GM18867 (cell line): ENCODE measurements around the gene NTSR1.

Experiments
- ATAC-seq: cut with Tn5 transposase; IDR thresholded peaks from one replicate; pipeline ENCODE4 v1.9.1; 2021; ENCODE audit warnings: mild to moderate bottlenecking, moderate library complexity; ENCODE audit not compliant: unreplicated experiment

The NTSR1 gene

DNA sequence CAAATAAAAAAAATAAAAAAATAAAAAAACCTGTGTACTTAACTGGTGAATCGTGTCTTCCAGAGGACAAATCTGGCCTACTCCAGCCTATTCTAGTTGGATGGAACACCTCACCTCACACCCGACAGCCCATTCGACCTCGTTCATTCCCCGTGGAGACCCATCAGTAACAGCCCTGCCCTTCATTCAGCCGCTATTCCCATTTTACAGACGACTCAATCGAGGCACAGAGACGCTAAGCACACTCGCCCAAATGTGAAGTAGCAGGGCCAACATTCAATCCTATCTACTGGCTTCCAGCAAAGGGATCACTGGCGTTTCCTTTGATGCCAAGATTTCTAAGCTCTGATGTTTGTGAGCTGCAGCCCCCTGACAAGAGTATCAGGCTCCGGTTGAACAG, 1.8 kb upstream of the NTSR1 start:
- ATAC-seq = no peak

DNA sequence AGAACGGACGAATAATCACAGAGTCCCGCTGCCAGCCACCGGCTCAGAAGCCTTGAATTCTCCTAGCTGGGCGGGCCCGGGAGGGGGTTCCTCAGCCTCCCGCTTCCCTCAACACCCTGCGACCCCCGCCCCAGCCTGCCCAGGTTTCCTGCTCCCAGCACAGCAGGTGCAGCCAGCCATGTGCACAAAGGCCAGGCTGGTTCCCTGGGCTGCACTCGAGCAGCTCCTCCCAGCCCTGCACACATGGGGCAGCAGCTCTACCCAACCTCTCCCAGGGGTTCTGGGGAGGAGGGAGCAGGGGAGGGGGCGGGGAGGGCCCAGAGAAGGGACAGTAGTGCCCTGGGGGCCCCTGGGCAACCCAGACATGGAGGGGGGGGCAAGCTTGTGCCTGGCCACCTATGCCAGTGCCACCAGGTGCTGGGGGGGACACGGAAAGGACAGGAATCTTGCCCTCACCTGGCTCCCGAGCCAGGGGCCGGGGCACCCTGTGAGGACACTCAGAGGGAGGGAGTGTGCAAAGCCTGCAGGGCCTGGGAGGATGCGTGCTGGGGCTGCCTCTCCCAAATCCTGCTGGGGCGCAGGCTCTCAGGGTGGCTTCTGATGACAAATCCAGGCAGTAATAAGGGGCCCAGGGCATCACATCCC, 1.2 kb upstream of the NTSR1 start:
- no peak for ATAC-seq

DNA sequence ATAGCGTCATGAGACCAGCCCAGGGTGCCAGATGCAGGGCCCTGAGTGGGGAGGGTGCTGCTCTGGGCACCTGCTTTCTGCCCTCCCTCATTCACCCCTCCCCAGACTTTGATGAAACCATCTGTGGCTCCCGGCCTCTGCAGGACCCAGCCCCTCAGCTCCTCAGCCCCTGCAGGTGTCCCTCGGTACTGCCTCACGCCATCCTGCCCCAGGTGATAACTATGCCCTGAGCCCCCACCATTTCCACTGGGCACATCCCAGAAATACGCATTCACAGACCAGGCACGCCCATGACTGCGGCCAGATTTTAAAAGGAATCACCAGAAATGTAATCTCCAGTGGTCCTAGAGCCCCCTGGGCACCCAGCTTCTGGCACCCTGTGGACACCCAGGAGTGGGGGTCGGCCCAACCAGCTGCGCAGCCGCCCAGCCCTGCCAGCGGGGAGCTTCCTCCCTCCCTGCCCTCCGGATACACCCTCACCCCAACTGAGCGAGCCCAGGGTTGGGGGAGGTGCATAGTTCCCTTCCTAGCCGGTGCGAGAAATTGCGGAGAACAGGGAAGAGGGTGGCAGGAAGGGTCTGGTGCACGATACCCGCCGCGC, 615 bp upstream of the NTSR1 start:
- no peak for ATAC-seq

DNA sequence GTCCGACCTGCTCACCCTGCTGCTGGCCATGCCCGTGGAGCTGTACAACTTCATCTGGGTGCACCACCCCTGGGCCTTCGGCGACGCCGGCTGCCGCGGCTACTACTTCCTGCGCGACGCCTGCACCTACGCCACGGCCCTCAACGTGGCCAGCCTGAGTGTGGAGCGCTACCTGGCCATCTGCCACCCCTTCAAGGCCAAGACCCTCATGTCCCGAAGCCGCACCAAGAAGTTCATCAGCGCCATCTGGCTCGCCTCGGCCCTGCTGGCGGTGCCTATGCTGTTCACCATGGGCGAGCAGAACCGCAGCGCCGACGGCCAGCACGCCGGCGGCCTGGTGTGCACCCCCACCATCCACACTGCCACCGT, 885 bp downstream of the NTSR1 start:
- ATAC-seq = no peak

DNA sequence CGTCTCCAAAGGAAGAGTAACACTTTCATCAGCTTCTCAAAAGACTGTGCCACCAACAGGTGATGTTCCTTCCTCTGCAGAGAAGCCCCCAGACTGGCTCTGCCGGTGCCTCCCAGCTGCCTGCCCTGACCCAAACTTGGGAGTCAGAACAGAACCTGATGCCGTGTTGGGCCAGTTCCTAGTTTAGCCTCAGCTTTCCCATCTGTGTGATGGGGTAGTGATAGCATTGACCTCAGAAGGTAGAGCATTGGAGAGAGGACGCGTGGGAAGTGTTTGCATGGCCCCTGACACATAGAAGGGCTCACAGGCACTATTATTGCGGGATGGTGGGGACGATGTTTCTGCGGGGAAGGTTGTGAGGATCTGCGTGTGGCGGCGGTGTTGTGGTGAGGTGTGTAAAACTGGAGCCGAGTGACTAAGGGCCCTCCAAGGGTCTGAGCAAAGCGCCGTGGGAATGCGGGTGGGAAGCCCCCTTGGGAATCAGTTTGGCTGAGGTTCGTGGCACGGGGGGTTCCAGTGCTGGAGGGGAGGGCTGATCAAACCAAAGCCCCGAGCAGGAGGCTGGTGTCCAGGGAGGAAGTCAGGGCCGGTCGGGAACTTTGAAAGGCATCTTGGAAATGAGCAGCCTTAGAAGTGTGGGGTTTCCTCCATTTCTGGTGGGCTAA, 1.7 kb downstream of the NTSR1 start:
- ATAC-seq = no peak

DNA sequence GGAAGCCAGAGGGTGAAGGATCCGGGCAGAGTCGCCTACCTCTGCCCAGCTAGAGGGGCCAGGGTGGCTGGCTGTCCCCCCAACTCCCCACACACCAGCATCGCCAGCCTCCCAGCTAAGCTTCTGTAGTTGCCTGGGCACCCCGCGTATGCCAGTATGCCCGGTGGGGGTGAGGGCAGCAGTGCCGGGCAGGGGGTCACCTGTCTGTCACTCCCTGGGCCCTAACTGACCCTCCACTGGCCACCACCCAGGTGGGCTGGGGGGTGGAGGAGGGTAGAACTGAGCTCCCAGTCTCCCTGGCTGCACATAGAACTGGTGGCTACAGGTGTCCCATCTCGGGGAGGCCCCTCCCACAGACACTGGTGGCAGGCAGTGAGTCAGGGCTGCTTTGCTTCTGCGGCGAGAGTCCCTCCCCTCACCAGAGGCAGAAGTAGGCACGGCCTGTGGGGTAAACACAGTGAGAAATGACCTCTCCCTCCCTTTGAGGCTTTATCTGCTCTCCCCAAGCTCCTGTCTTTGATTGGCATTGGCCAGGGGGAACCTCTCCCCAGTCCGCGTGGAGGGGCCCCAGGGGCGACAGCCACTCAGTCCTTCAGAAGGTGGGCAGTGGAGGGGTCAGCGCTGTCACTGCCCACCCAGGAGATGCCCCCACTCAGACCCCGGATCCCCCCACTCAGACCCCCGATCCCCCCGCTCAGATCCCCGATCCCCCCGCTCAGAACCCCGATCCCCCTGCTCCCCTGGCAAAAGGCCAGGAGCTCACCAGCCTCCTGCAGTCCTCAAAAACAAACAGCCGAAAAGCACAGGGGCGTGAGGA, 2.5 kb downstream of the NTSR1 start:
- no peak for ATAC-seq

DNA sequence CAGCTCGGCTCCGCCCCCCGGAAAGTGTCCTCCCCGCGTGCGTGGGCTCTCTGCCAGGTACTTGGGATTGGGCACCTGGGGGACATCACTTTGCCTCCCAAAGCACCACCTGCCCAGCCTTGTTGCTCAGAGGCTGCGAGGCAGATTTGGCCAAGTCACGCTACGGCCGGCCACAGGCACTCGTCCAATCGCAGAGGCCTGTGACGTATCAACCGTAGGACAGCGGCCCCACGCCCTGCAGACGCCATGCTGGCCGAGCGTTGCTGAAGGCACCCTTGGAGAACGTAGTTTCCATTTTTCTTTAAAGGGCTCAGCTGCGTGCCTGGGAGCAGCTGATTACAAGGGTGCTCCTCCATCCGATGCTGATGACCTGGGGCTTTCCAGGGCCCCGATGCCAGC, 3.1 kb downstream of the NTSR1 start:
- ATAC-seq = no peak

DNA sequence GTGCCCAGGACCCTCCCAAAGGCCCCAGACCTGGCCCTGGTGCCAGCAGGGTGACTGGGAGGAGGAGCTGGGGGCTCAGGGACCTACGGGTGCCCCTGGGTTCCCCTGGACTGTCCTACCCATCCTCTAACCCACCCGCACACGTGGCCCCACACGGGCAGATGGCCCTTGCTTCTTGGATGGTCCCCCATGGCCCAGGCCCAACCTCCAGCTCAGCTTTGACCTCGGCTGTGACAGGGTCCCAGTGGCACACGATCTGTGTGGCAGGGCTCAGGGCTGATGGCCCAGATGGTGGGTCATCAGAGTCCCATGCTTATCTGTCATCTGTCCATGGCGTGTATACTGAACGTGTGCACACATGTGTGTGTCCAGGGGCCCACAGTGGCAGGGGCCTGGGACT, 4.0 kb downstream of the NTSR1 start:
- no peak for ATAC-seq

DNA sequence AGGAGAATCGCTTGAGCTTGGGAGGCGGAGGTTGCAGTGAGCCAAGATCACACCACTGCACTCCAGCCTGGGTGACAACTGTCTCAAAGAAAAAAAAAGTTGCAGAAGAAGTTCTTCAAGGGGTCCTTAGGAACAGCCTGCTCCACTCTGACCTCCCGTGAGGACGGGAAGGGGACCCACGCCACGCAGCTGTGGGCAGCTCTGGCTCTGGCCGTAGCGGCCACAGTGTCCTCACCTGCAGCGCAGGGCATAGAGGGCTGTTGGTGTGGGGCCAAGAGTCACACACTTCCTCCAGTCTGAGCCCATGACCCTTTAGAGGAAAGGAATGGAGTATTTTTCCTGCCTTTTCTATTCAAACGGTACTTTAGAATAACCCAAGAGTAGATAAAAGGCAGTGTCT, 5.4 kb downstream of the NTSR1 start:
- no peak for ATAC-seq

DNA sequence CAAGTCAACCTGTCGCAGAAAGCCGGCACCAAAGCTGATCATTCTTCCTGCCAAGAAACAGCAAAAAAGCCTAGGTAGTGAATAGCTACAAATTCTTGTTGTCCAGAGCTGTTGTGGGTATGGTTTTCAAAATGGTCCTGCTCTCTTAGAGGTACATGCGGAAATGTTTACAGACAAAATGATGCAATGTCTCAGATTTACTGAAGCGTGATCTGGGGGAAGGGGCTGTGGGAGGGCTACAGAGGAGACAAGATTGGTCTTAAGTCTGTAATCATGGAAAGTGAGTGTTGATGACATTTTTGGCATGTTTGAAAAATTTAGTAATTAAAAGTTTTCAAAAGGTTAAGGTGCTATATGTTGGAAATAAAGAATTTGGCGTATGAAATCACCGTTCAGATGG, 6.2 kb downstream of the NTSR1 start:
- ATAC-seq = no peak

DNA sequence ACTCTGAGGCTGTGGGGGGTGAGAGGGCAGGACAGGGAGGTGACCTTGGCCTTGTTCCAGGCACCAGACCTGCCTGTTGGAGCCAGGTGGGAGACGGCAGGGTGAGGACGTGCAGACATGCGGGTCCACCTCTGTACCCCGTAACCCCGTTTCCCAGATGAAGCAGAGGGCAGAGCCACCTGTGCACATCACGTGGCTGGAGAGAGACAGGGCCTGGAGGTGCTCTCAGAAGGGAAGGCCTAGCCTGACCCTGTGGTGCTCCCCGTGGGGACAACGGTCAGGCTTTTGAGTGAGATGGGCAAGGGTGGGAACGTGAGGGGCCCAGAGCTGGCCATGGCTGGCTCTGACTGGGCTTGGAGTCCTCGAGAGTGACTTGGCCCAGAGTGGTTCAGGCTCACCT, 6.6 kb downstream of the NTSR1 start:
- no peak for ATAC-seq

DNA sequence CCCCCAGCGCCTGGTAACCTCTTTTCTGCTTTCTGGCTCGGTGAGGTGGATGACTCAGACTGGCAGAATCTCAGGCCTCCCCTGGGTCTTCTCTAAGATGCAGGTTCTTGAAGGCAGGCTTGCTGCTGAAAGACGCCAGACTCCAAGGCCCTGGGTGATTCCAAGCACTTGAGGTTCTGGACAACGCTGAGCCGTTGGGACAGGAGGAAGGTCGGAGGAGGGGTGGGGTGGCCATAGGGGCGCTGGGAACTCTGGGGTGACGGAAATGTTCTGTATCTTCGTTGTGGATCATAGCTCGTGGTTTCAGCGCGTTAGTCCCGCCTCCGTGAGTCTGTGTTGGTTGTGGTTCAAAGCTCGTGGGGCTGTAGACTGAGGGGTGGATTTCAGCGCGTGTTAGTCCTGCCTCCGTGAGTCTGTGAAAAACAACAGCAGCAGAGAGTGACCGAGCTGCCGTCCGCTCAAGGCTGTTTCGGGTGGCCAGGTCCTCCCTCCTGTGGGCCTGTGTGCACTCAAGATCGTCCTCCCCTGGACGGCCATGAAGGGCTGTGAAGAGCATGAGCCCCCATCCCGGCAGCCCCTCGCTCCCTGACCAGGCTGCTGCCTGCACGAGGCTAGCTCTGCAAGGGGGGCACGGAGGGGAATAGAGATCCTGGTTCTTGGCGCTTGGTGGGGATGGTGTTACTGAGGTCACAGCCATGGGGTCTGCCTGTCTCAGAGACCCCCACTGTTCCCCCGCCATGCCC, 7.7 kb downstream of the NTSR1 start:
- no peak for ATAC-seq

DNA sequence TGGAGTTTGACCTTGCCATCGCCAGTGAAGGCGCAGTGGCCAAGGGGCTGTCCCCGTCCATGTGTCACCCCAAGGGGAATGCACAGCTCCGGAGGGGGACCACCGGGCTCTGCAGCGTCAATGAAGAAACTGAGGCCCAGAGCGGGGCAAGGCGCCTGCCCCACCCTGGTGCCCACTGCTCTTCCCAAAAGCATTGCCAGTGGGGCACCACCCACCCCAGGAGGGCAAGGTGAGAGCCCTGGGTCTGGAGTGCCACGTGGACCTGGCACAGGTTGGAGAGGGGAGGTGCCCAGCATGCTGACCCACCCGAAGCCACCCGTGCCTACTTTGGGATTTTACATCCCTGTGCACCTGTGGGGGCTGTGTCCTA, 8.3 kb downstream of the NTSR1 start:
- no peak for ATAC-seq

DNA sequence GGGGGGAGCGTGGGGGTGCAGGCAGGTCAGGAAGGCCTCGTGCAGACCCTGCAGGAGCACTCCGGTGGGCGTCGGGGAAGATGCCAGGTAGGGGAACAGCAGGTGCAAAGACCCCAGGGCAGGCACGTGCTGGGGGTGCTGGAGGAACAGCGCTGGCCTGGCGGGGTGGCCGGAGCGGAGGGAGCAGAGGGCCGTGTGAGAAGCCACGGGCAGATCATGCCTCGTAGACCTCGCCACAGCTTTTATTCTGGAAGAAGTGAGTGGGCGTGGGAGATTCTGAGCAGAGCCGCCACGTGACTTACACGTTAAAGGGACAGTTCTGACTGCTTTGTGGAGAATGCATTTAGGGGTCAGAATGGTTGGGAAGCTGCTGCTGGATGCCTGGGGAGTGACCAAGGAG, 9.3 kb downstream of the NTSR1 start:
- ATAC-seq = no peak

DNA sequence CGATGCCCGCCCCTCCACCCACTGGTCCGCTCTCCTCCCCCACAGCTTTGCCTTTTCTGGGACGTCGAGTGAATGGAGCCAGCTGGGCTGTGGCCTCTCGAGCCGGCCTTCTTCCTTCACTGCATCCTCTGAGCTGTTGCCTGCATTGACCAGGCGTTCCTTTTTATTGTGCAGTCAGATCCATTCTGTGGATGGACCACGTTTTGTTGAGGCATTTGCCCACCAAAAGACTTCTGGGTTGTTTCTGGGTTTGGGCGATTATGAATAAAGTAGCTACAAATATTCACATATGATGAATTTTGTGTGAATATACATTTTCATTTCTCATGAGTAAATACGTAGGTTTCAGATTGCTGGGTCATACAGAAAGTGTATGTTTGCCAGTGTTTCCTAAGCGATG, 9.9 kb downstream of the NTSR1 start:
- no peak for ATAC-seq

DNA sequence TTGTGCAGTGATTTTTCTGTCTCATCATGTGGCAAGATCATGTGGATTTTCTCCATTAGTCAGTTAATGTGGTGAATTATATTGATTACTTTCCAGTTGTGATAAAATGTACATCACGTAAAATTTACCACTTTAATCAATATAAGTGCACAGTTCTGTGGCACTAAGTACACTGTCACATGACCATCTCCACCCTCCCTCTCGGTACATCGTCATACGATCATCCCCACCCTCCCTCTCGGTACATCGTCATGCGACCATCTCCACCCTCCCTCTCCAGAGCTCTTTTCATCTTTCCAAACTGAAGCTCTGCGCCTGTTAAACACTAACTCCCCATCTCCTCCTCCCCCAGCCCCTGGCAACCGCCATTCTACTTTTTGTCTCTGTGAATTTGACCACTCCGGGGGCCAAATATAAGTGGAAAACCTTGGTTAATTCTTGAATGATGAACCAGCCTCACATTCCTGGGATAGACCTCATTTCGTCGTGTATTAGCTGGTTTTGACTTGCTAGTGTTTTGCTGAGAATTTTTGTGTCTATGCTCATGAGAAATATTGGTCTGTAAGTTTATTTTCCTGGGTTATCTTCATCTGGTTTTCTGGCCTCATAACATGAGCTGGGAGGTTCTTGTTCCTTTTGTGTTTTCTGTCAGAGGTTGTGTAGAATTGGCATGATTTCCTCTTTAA, 10.8 kb downstream of the NTSR1 start:
- ATAC-seq = no peak

DNA sequence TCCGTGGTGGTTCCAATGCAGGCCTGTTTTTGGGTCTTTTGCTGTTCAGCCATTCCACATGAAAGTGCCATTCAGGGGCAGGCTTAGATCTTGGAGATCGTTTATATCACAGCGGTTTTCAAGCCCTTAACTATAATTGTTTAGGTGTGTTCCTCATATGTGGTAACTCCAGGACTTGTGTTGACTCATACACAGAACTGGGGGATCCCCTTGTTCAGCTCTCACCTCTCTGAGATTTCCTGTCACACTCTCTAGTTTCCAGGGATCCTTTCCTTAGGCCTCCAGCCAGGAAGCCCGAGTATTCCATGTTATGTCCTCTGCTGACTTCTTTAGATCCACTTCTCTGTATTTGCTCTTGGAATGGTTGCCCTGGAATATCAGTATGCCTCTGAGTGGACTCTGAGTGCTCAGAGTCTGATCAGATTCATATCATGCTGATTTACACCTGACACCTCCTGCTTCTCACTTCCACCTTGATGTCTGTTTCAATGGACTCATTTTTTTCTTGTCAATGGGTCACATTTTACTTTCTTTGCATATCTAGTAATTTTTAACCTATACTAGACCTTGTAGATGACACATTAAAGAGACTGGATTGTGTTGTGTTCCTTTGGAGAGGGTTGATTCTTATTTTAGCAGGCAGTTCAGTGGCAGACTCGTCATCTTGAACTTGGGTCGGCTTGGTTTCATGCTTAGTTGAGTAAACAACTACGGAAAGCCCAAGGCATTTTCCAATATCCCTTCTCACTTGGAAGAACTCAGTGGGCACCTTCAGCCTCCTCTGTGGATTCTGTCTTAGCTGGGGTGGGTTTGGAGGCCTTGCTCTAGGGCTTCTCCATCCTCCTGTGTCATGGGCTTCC, 13.1 kb downstream of the NTSR1 start:
- ATAC-seq = no peak

DNA sequence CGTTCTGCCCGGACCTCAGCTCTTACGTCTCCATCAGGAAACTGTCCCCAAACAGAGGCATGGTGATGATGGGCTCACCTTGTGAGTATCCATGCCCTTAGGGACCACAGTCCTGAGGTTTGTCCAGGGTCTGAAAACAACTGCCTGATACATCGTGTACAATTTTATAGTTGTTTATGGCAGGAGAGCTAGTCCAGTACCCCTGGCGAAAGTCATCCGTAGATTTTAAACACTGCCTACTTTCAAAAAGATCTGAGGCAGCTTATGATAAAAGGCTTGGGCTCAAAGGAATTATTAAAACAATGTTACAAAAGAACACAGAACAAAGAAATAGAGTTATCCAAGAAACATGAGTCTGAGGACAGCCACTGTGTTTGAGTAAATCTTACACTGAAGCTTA, 14.0 kb downstream of the NTSR1 start:
- ATAC-seq = no peak

DNA sequence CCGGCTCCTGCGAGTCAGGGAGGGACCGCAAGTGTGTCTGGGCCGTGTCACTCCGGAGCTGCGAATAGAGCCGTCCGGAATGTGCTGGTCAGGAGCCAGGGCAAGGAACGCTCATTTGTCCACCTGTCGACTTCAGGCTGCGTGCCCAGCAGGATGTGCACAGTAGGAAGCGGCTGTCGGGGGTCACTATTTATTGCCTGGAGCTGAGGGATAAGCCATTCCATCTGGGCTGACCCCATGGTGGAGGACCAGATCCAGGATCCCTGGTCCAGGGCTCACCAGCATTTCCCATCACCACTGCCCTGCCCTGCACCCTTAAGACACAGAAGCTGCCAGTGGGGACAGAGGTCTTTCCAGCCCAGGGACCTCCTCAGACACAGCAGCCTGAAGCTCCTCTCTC, 14.7 kb downstream of the NTSR1 start:
- no peak for ATAC-seq
